Posterior vena cava (tissue), 2 donors: Measurements from ENCODE around the gene PSMB7. TPM values are rescaled to one million over a fixed set of nuclear protein-coding genes. Genes with fewer than 3 reads are reported as not detected.

ENCODE experiments used
- DNase-seq: peaks from one replicate; pipeline ENCODE4 v3.0.0-alpha.2; 2020; ENCODE audit warnings: low spot score
- intact Hi-C, 2 donors: fragments of 100-400 bp; cut with DNase I; formaldehyde crosslinking; loops; one replicate each; pipeline versions ENCODE4 v1.14.1 to v1.14.2; 2022 to 2023
- long read RNA-seq, 2 donors: library from polyadenylated mRNA; unstranded; transcript quantifications; one replicate each; pipeline ENCODE4 v2.0.0, GENCODE V29; 2020 to 2021
- total RNA-seq, 2 donors: library from RNA; stranded (reverse); fragmentation: NEBNext Ultra II Directional; extraction: Animal tissue kit (Norgen Biotek cat#: 25700); gene quantifications; one replicate each; pipeline ENCODE4 v1.2.1, GENCODE V29; 2021
- donor health status: DM: yes; HTN: yes; CAD: no.
- donor health status: DM: yes; HTN: yes; CAD: no.

The PSMB7 gene
- 10 to 100 TPM; 79.1 to 89.1 TPM for total RNA-seq
- long read RNA-seq, donor 1, transcript PSMB7-201 (8 exons, 980 nt): major isoform, 30 of 33 reads
- long read RNA-seq, donor 1, partial matches to known transcripts: 1 of 33 reads
- long read RNA-seq, donor 1, other reads (novel, unspliced or antisense): 2 of 33 reads
- long read RNA-seq, donor 2, transcript PSMB7-201 (8 exons, 980 nt): major isoform, 182 of 197 reads
- long read RNA-seq, donor 2, partial matches to known transcripts: 8 of 197 reads
- long read RNA-seq, donor 2, other reads (novel, unspliced or antisense): 7 of 197 reads

DNA sequence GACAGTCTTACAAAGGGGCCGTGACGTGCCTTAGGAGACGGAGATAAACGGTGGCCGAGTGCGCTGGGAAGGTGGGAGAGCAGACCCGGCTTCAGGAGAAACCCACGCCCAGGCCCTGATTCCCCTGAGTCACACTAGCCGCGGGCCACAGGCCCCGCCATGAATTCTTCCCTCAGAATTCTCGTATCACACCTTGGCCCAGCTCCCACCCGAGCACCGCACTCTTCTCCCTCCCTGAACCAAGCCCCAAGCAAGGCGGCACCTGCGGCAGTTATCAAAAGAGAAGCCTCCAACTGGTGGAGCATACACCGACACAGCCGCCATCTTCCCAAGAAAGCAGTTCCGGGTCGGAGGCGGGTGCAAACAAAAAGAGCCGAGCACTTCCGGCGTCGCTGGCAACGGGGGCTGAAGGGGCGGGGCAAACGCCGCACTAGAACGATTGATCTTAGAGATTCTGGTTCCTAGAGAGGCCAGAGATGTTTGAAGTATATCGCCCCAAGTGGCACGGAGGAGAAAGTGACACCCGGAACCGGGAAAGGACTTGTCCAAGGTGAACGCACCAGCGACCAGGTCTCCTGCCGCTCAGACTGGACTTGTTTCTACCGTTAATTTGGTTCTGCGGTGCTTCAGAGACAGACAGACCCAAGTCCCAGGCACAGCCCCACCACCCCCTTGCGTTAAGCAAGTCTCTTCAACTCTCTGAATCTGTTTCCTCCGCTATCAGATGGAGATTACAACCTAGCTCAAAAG is at the start of gene PSMB7:
Gene PSMB7, minus strand, starts transcription at position 341 of the 750 bp plus-strand sequence. Its CDS starts 17 bp downstream, at position 324.
- DNase-seq: peak; percentile 99
- intact Hi-C loops: no loop called here

GRCh38 chr9:124462739-124463138 is 47.5 kb upstream of the PSMB7 start:
- DNase-seq: no peak
- intact Hi-C loops: no loop called here

- intact Hi-C loops: no loop called here
- DNase-seq: peak; percentile 45
These were observed 43.2 kb upstream of the PSMB7 start for GRCh38 chr9:124458441-124458840.

- DNase-seq: peak; percentile 58
- intact Hi-C loops: no loop called here
These were observed 42.7 kb upstream of the PSMB7 start for GRCh38 chr9:124457887-124458431.

DNA sequence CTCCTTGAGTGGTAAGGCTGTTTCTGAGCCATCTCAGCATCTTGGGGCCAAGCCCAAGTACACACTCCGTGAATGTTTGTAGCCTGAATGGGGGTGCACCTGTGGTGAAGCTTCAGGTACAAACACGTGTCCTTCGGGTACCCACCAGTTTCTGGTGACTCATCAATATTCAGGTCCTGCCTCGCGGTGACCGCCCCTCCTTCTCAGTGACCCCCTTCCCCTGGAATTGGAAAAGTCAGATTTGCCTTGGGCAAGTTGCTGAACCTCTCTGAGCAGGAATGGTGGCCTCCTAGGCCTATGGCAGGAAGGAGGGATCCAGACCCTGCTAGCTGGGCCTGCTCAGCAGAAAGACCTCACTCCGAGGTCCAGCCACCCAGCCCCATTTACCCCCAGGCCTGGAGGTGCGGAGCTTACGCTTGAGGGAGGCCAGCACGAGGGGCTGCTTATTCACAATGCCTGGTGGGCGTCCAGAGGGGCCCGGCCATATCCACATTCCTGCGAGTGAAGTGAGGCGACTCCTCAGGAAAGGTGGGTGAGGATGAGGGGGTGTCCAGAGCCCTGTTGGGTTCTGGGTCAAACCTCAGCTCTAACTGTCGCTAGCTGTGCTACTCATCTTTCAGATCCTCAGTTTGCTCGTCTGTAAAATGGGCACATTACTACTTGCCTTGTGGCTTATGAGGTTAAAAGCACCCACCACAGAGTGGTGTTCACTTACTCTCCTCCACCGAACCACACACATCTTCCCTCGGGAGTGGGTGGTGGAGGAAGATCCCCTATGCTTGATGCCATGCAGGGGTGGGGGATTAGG is 42.0 kb upstream of the PSMB7 start:
- peak; percentile 76 for DNase-seq

GRCh38 chr9:124456341-124457078 is 41.3 kb upstream of the PSMB7 start:
- DNase-seq: peak; percentile 69
- intact Hi-C loops: no loop called here

More for the DNA sequence above, 42.0 kb upstream of the PSMB7 start:
- intact Hi-C loops: no loop called here

DNA sequence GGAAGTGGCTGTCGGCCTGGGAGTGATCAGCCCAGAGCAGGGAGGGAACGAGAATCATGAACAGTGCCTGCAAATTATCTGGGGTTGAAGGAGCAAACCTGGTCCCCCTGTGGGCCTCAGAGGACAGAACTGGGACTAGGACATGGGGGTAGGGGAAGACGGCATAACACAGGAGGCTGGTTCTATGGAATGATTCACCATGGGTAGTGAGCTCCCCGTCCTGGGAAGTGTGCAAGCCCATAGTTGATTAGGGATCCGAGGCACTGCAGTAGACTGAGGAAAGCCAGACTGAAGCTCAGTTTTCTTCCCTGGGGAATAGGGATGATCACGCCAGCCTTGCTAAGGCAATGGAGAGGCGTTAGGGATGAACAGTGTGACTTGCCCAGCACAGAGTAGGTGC is 40.6 kb upstream of the PSMB7 start:
- DNase-seq: peak; percentile 22

GRCh38 chr9:124454791-124455443 is 39.7 kb upstream of the PSMB7 start:
- peak; percentile 58 for DNase-seq
- intact Hi-C loops: no loop called here

More for the DNA sequence above, 40.6 kb upstream of the PSMB7 start:
- intact Hi-C loops: no loop called here

- intact Hi-C loops: no loop called here
- DNase-seq: peak; percentile 46
These were observed 39.1 kb upstream of the PSMB7 start for GRCh38 chr9:124454296-124454695.

- intact Hi-C loops: no loop called here
- DNase-seq: peak; percentile 69
These were observed 38.4 kb upstream of the PSMB7 start for GRCh38 chr9:124453586-124454191.

GRCh38 chr9:124452841-124453585 is 37.8 kb upstream of the PSMB7 start:
- intact Hi-C loops: no loop called here
- peak; percentile 58 for DNase-seq

- peak; percentile 71 for DNase-seq
- intact Hi-C loops: no loop called here
These were observed 37.1 kb upstream of the PSMB7 start for GRCh38 chr9:124452326-124452725.

DNA sequence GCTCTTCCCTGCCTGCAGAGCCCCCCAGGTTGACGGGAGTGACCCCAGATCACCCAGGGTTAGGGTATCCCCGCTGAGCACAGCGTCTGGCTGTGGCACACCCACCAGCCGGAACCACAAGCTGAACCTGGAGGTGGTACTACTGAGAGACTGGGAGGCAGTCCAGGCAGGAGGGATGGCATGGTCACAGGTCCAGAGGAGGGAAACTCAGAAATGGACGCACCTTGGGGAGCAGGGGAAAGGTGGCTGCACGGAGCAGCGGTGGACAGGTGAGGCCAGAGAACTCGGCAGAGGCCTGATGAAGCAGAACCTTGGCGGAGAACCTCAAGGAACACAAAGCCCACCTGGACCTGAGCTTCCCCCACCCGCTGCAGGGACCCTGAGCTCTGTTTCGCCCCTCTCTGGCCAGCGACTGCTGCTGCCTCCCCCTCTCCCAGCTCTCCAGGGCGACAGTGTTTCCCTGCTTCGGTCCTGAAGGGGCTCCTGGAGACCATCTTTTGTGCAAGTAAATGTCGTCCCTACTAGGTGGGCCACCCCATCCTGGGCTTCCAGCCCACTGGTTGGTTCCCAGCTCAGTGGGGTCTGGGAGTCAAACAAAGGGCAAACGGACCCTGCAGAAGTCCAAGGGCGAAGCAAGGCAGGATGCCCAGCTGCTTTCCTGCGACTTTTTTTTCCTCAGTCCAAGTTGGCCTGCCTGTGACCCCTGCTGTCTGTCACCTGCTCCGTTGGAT is 35.9 kb upstream of the PSMB7 start:
- intact Hi-C loops: no loop called here
- DNase-seq: peak; percentile 68

GRCh38 chr9:124450241-124450924 is 35.1 kb upstream of the PSMB7 start, which contains the start of gene ADGRD2:
TSS of gene ADGRD2 (plus strand) at chr9:124450451. CDS start at chr9:124451667, 1,216 bp downstream.
- intact Hi-C loops: no loop called here

DNA sequence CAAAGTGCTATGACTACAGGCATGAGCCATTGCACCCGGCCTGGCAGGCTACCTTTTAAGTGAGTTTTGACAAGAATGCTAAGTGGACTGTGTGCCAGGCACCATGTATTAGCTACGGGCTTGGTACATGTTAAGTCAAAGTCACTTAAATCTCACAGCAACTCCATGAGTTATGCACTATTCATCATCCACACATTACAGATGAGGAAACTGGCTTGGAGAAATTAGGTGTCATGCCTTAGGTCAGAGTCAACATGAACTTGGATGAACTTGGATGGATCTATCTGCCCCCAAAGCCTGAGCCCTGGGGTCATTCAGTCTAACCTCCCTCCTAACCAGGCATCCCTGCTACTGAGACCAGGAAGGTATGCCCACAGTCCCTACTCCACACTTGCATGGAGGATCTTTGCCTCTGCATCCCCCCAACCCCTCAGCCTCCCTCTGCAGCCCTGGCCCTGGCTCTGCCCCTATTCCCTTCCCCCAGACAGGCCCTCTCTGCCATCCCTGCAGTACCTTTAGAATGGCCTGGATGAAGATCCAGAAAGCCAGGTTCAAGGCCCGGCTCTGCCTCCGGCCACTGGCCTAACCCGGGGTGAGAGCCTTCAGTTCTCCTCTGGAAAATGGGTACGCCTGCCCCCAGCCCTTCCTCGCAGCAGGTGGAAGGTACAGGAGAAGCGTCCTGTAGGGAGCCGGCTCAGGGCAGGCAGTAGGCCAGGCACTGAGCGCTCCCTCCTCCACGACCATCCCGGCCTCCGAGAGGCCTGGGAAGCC is 34.3 kb upstream of the PSMB7 start:
- peak; percentile 64 for DNase-seq
- intact Hi-C loops: no loop called here

More at GRCh38 chr9:124450241-124450924, 35.1 kb upstream of the PSMB7 start, which contains the start of gene ADGRD2:
- peak; percentile 71 for DNase-seq
